RWPE1 (cell line): ENCODE results near the gene KRT36.

Experiments used
- CTCF ChIA-PET: fragments of 350-600 bp; sonication (Branson Sonifier 250); formaldehyde crosslinking; extraction: SDS; loops from one replicate; lab custom pipeline; 2021; lab: Yijun Ruan, JAX
- POLR2A ChIA-PET: fragments of 400-600 bp; formaldehyde crosslinking; extraction: SDS; loops from one replicate; lab custom pipeline; 2020; ENCODE audit warnings: antibody characterized with exemption; ENCODE audit not compliant: low non-redundant PET; lab: Yijun Ruan, JAX
- DNase-seq: peaks from one replicate; pipeline ENCODE4 v3.0.0; 2012; ENCODE audit warnings: low spot score
- H3K27ac ChIP-seq: fragments of 450-650 bp; 2 replicates; pipeline ENCODE4 v1.5.1; 2017
- TF ChIP-seq, protein P1 (sequence below): fragments of 450-650 bp; conservative IDR thresholded peaks from 2 replicates; pipeline ENCODE4 v1.5.1; 2017; ENCODE audit warnings: low read depth, mild to moderate bottlenecking

Gene KRT36

DNA sequence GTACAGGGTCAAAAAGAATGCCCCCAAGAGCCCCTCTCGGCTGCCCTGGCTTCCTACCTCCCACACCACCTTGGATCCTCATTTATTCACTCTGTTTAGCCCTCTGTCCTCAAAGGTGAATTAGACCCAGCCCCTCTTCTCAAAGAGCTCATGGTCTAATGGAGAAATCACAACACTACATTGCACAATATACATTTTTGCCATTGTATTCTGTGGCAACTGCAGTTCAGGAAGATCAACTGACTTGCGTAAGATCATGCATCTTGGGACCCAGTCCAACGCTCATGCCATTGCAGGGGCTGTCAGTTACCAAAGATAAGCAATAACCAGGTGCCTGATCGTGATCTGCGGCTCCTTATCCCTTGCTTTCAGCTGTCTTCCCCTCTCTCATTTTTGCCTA is 50.3 kb downstream of the KRT36 start:
- TF ChIP-seq, protein P1, sequence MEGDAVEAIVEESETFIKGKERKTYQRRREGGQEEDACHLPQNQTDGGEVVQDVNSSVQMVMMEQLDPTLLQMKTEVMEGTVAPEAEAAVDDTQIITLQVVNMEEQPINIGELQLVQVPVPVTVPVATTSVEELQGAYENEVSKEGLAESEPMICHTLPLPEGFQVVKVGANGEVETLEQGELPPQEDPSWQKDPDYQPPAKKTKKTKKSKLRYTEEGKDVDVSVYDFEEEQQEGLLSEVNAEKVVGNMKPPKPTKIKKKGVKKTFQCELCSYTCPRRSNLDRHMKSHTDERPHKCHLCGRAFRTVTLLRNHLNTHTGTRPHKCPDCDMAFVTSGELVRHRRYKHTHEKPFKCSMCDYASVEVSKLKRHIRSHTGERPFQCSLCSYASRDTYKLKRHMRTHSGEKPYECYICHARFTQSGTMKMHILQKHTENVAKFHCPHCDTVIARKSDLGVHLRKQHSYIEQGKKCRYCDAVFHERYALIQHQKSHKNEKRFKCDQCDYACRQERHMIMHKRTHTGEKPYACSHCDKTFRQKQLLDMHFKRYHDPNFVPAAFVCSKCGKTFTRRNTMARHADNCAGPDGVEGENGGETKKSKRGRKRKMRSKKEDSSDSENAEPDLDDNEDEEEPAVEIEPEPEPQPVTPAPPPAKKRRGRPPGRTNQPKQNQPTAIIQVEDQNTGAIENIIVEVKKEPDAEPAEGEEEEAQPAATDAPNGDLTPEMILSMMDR, result no peak
- CTCF ChIA-PET, result interaction anchor here (0.6 kb wide), 1 partner anchor 1685 kb away, joined by 3 read pairs; no protein-coding TSS in a partner anchor
- no peak for DNase-seq
- H3K27ac ChIP-seq, result no peak overlapping the region
- POLR2A ChIA-PET, result no interaction called here

GRCh38 chr17:41437769-41438168 is 51.9 kb downstream of the KRT36 start:
- ChIA-PET CTCF (no interaction called here), POLR2A (no interaction called here)

GRCh38 chr17:41437254-41437653 is 52.5 kb downstream of the KRT36 start:
- ChIA-PET CTCF (no interaction called here), POLR2A (no interaction called here)
- TF ChIP-seq, protein P1, result no peak
- H3K27ac ChIP-seq, result no peak overlapping the region
- DNase-seq, result no peak

More at GRCh38 chr17:41437769-41438168, 51.9 kb downstream of the KRT36 start:
- TF ChIP-seq, protein P1, result no peak
- no peak overlapping the region for H3K27ac ChIP-seq
- no peak for DNase-seq
